ENCODE data around the gene PPIP5K2. TPM values are rescaled to one million over a fixed set of nuclear protein-coding genes. Genes with fewer than 3 reads are reported as not detected.
A peak's percentile ranks its signal among the peaks of the same experiment; 100 is the strongest.

The PPIP5K2 gene
- total RNA-seq, 1 experiment from 2014 or later, result 73.4 TPM

GRCh38 chr5:103256178-103256577 lies 136.1 kb downstream of the PPIP5K2 start:
- Histone ChIP-seq H3K4me3 (ENCODE audit: low read length) (no peak overlapping the region), H3K4me2 (ENCODE audit: low read depth, low read length, poor library complexity, severe bottlenecking) (no peak overlapping the region), H3K9me3 (ENCODE audit: low read length) (no peaks in the 10 kb centered on the region), H3K9ac (ENCODE audit: low read length) (no peak overlapping the region), H3K27me3 (ENCODE audit: low read length) (no peaks in the 10 kb centered on the region), H3K36me3 (ENCODE audit: insufficient read depth, low read length) (no peaks in the 10 kb centered on the region), H3K9me2 (replicated peaks; ENCODE audit: insufficient read depth, low read length) (no peaks in the 10 kb centered on the region), H3K27ac (ENCODE audit: low read length) (no peak overlapping the region), H3K4me1 (ENCODE audit: low read length) (peaks cover 29% of the 10 kb centered on the region), H2AFZ (ENCODE audit: low read length) (no peak overlapping the region), H4K20me1 (ENCODE audit: insufficient read depth, low read depth, low read length) (peaks cover 4% of the 10 kb centered on the region; the same call in 1 of the 2 replicates), H3K79me2 (ENCODE audit: low read length) (no peaks in the 10 kb centered on the region)
- no peak for DNase-seq

- peaks cover 17% of the 10 kb centered on the region; the same call in 1 of the 2 replicates for H4K20me1 ChIP-seq (ENCODE audit: insufficient read depth, low read depth, low read length)
- H3K27me3 ChIP-seq (ENCODE audit: low read length), result no peaks in the 10 kb centered on the region
- peaks cover 29% of the 10 kb centered on the region for H3K4me1 ChIP-seq (ENCODE audit: low read length)
- peak within 1 kb of the TSS; percentile 90 for H3K4me3 ChIP-seq (ENCODE audit: low read length)
- H3K27ac ChIP-seq (ENCODE audit: low read length), result no peak within 1 kb of the TSS
- no peaks in the 10 kb centered on the region for H3K36me3 ChIP-seq (ENCODE audit: insufficient read depth, low read length)
- peak; percentile 99 for DNase-seq
- peak within 1 kb of the TSS; percentile 100 for H2AFZ ChIP-seq (ENCODE audit: low read length)
- H3K9me3 ChIP-seq (ENCODE audit: low read length), result no peaks in the 10 kb centered on the region
- peak within 1 kb of the TSS; percentile 96 for H3K4me2 ChIP-seq (ENCODE audit: low read depth, low read length, poor library complexity, severe bottlenecking)
- H3K9ac ChIP-seq (ENCODE audit: low read length), result peak within 1 kb of the TSS; percentile 90
- H3K9me2 ChIP-seq (replicated peaks; ENCODE audit: insufficient read depth, low read length), result no peaks in the 10 kb centered on the region
- no peaks in the 10 kb centered on the region for H3K79me2 ChIP-seq (ENCODE audit: low read length)
These were observed 138.4 kb downstream of the PPIP5K2 start, which contains the start of gene MACIR for GRCh38 chr5:103258368-103258956. MACIR (plus strand) TSS chr5:103258763; CDS start chr5:103275920, 17,157 bp downstream.

GRCh38 chr5:103258957-103259704 lies 139.0 kb downstream of the PPIP5K2 start:
- Histone ChIP-seq H3K27ac (ENCODE audit: low read length) (no peak overlapping the region), H3K36me3 (ENCODE audit: insufficient read depth, low read length) (no peaks in the 10 kb centered on the region), H3K27me3 (ENCODE audit: low read length) (no peaks in the 10 kb centered on the region), H3K4me2 (ENCODE audit: low read depth, low read length, poor library complexity, severe bottlenecking) (peak overlapping the region; percentile 96), H2AFZ (ENCODE audit: low read length) (peak overlapping the region; percentile 100), H4K20me1 (ENCODE audit: insufficient read depth, low read depth, low read length) (peaks cover 17% of the 10 kb centered on the region; the same call in 1 of the 2 replicates), H3K79me2 (ENCODE audit: low read length) (no peaks in the 10 kb centered on the region), H3K4me1 (ENCODE audit: low read length) (peaks cover 29% of the 10 kb centered on the region), H3K4me3 (ENCODE audit: low read length) (peak overlapping the region; percentile 90), H3K9me3 (ENCODE audit: low read length) (no peaks in the 10 kb centered on the region), H3K9me2 (replicated peaks; ENCODE audit: insufficient read depth, low read length) (no peaks in the 10 kb centered on the region), H3K9ac (ENCODE audit: low read length) (peak overlapping the region; percentile 90)
- peak; percentile 75 for DNase-seq

- peak overlapping the region; percentile 90 for H3K4me3 ChIP-seq (ENCODE audit: low read length)
- DNase-seq, result no peak
- H3K4me2 ChIP-seq (ENCODE audit: low read depth, low read length, poor library complexity, severe bottlenecking), result peak overlapping the region; percentile 96
- H3K4me1 ChIP-seq (ENCODE audit: low read length), result peaks cover 29% of the 10 kb centered on the region
- no peaks in the 10 kb centered on the region for H3K36me3 ChIP-seq (ENCODE audit: insufficient read depth, low read length)
- no peak overlapping the region for H3K27ac ChIP-seq (ENCODE audit: low read length)
- no peaks in the 10 kb centered on the region for H3K27me3 ChIP-seq (ENCODE audit: low read length)
- peaks cover 17% of the 10 kb centered on the region for H4K20me1 ChIP-seq (ENCODE audit: insufficient read depth, low read depth, low read length)
- H3K9me3 ChIP-seq (ENCODE audit: low read length), result no peaks in the 10 kb centered on the region
- H3K79me2 ChIP-seq (ENCODE audit: low read length), result no peaks in the 10 kb centered on the region
- H3K9ac ChIP-seq (ENCODE audit: low read length), result peak overlapping the region; percentile 90
- H2AFZ ChIP-seq (ENCODE audit: low read length), result 0 out of 2 replicates have a peak overlapping the region, but pooled peaks have one; percentile 100
- no peaks in the 10 kb centered on the region for H3K9me2 ChIP-seq (replicated peaks; ENCODE audit: insufficient read depth, low read length)
These were observed 139.7 kb downstream of the PPIP5K2 start for GRCh38 chr5:103259705-103260355.

- Histone ChIP-seq H3K4me3 (ENCODE audit: low read length) (no peak overlapping the region), H3K27me3 (ENCODE audit: low read length) (no peaks in the 10 kb centered on the region), H3K4me2 (ENCODE audit: low read depth, low read length, poor library complexity, severe bottlenecking) (no peak overlapping the region), H3K79me2 (ENCODE audit: low read length) (no peaks in the 10 kb centered on the region), H3K4me1 (ENCODE audit: low read length) (peaks cover 29% of the 10 kb centered on the region), H3K9me3 (ENCODE audit: low read length) (no peaks in the 10 kb centered on the region), H4K20me1 (ENCODE audit: insufficient read depth, low read depth, low read length) (peaks cover 17% of the 10 kb centered on the region), H3K9me2 (replicated peaks; ENCODE audit: insufficient read depth, low read length) (no peaks in the 10 kb centered on the region), H3K27ac (ENCODE audit: low read length) (no peak overlapping the region), H3K36me3 (ENCODE audit: insufficient read depth, low read length) (no peaks in the 10 kb centered on the region), H3K9ac (ENCODE audit: low read length) (no peak overlapping the region), H2AFZ (ENCODE audit: low read length) (no peak overlapping the region)
- DNase-seq, result no peak
These were observed 140.8 kb downstream of the PPIP5K2 start for GRCh38 chr5:103260951-103261350.

Other genes with a start within 250 kb of the PPIP5K2 start
- 1.6 and 6.7 TPM in 2 replicates for gene GIN1, start 163 bp upstream of the PPIP5K2 start, total RNA-seq (2014; rRNA removed; shearing (Covaris generic); ENCODE audit: low replicate concordance)
- gene MACIR, start 138.5 kb downstream of the PPIP5K2 start, total RNA-seq (2014; rRNA removed; shearing (Covaris generic); ENCODE audit: low replicate concordance), result 1.9 and 2.8 TPM in 2 replicates